LNCAP (cell line): ENCODE results near the gene ELP2.

Source experiments
- CTCF ChIP-seq: fragments of 450-650 bp; IDR thresholded peaks from 2 replicates; pipeline ENCODE4 v1.5.1; 2017; ENCODE audit warnings: mild to moderate bottlenecking

The ELP2 gene

GRCh38 chr18:36188916-36189315, 59.2 kb downstream of the ELP2 start:
- TF ChIP-seq CTCF, result no peak

- no peak for TF ChIP-seq CTCF
Measured at GRCh38 chr18:36189486-36189885, 59.8 kb downstream of the ELP2 start.

- TF ChIP-seq CTCF, result no peak
Measured at GRCh38 chr18:36191286-36191685, 61.6 kb downstream of the ELP2 start.

- TF ChIP-seq CTCF, result no peak
Measured at GRCh38 chr18:36191711-36192110, 62.0 kb downstream of the ELP2 start.

- TF ChIP-seq CTCF, result no peak
Measured at GRCh38 chr18:36194600-36195315, 65.1 kb downstream of the ELP2 start.

- TF ChIP-seq CTCF, result no peak
Measured at GRCh38 chr18:36195427-36196122, 65.9 kb downstream of the ELP2 start.

- TF ChIP-seq CTCF, result no peak
Measured at GRCh38 chr18:36196238-36196995, 66.7 kb downstream of the ELP2 start.
